ENCODE results near the gene LRP1.

GRCh38 chr12:57086493-57087009 lies 41.7 kb upstream of the LRP1 start:
- TF ChIP-seq TAF1 (IDR thresholded peaks at IDR 0.05; ENCODE audit: borderline replicate concordance, low read depth, low read length): no peak
- TF ChIP-seq POLR2A (IDR thresholded peaks at IDR 0.05; ENCODE audit: low read depth, low read length): no peak

Data from GM12892 (cell line).